ENCODE data around the gene TFAP2E.

Gene TFAP2E

DNA sequence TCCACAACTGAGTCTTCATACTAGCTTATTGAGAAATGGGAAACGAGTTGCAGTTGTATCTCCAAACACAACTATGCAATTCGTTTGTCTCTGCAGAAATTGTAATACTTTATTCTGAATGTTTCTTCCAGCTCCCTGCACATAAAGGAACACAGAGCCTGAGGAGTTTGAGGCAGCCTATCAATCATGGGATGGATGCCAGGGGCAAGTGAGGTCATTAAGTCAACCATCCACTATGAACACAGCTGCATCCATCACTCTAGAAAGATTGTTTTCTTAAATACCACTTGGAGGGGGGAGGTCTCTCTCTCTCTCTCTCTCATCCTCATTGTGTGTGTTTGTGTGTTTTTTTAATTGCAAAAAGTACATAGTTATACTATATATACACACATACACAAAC, 71.1 kb downstream of the TFAP2E start:
- DNase-seq (ENCODE audit: low read depth in 3 of 3) = no peak

Data from stimulated activated CD4-positive, alpha-beta T cell treated with anti-CD3 and anti-CD28 coated beads, TNF-alpha, amount 100 ng/mL, for 4 hours (primary cell).